H9 (cell line): Measurements from ENCODE around the gene MKRN1. TPM values are rescaled to one million over a fixed set of nuclear protein-coding genes. Genes with fewer than 3 reads are reported as not detected.

ENCODE experiments used
- DNase-seq: peaks from one replicate; pipeline ENCODE4 v3.0.0-alpha.2; 2017
- H2AFZ ChIP-seq: one replicate; pipeline ENCODE4 v1.6.1; 2013; ENCODE audit warnings: mild to moderate bottlenecking, low read length, control low read depth, moderate library complexity
- H2AK5ac ChIP-seq: 2 replicates; pipeline ENCODE4 v1.6.1; 2013; ENCODE audit warnings: low read length, control low read depth, mixed read lengths; ENCODE audit not compliant: insufficient read length
- H2BK120ac ChIP-seq: one replicate; pipeline ENCODE4 v1.6.1; 2013; ENCODE audit warnings: low read depth, mild to moderate bottlenecking, low read length, control low read depth, inconsistent platforms; ENCODE audit not compliant: poor library complexity, severe bottlenecking
- H2BK12ac ChIP-seq: 2 replicates; pipeline ENCODE4 v1.6.1; 2013; ENCODE audit warnings: low read length, control low read depth, mixed read lengths, low read depth; ENCODE audit not compliant: insufficient read length
- H2BK15ac ChIP-seq: 2 replicates; pipeline ENCODE4 v1.6.1; 2013; ENCODE audit warnings: low read depth, low read length, control low read depth
- H2BK20ac ChIP-seq: one replicate; pipeline ENCODE4 v1.6.1; 2013; ENCODE audit warnings: low read depth, mild to moderate bottlenecking, low read length, control low read depth, inconsistent platforms; ENCODE audit not compliant: poor library complexity, severe bottlenecking
- H2BK5ac ChIP-seq: 2 replicates; pipeline ENCODE4 v1.6.1; 2013; ENCODE audit warnings: low read length, control low read depth, mixed read lengths; ENCODE audit not compliant: insufficient read length
- H3K14ac ChIP-seq: 2 replicates; pipeline ENCODE4 v1.6.1; 2013; ENCODE audit warnings: low read length, control low read depth; ENCODE audit not compliant: insufficient read depth
- H3K18ac ChIP-seq: 2 replicates; pipeline ENCODE4 v1.6.1; 2013; ENCODE audit warnings: low read depth, mild to moderate bottlenecking, mixed read lengths, low read length, control low read depth; ENCODE audit not compliant: insufficient read length
- H3K23ac ChIP-seq: 2 replicates; pipeline ENCODE4 v1.6.1; 2013; ENCODE audit warnings: low read length, control low read depth, mixed read lengths, low read depth; ENCODE audit not compliant: insufficient read length
- H3K23me2 ChIP-seq: 2 replicates; pipeline ENCODE4 v1.6.1; 2013; ENCODE audit warnings: low read depth, mild to moderate bottlenecking, mixed read lengths, low read length, control low read depth; ENCODE audit not compliant: insufficient read length, poor library complexity, severe bottlenecking
- H3K27ac ChIP-seq: 2 replicates; pipeline ENCODE4 v1.5.1; 2013; ENCODE audit warnings: low read length, control low read depth, mixed read lengths, low read depth; ENCODE audit not compliant: insufficient read length
- H3K27me3 ChIP-seq: 2 replicates; pipeline ENCODE4 v1.6.1; 2013; ENCODE audit warnings: low read length, control low read depth, inconsistent platforms; ENCODE audit not compliant: insufficient read depth
- H3K4ac ChIP-seq: 2 replicates; pipeline ENCODE4 v1.6.1; 2013; ENCODE audit warnings: low read depth, mild to moderate bottlenecking, control low read depth, inconsistent platforms, low read length, moderate library complexity
- H3K4me1 ChIP-seq: 2 replicates; pipeline ENCODE4 v1.6.1; 2013; ENCODE audit warnings: low read length, control low read depth, inconsistent platforms; ENCODE audit not compliant: insufficient read depth
- H3K4me2 ChIP-seq: 2 replicates; pipeline ENCODE4 v1.6.1; 2013; ENCODE audit warnings: low read length, control low read depth, mixed read lengths; ENCODE audit not compliant: insufficient read length, insufficient read depth
- H3K56ac ChIP-seq: 2 replicates; pipeline ENCODE4 v1.6.1; 2013; ENCODE audit warnings: low read depth, mild to moderate bottlenecking, mixed read lengths, low read length, control low read depth; ENCODE audit not compliant: insufficient read length
- H3K79me1 ChIP-seq: 2 replicates; pipeline ENCODE4 v1.6.1; 2013; ENCODE audit warnings: low read depth, mild to moderate bottlenecking, moderate library complexity, low read length, control low read depth, inconsistent platforms; ENCODE audit not compliant: insufficient read depth, poor library complexity, severe bottlenecking
- H3K79me2 ChIP-seq: 2 replicates; pipeline ENCODE4 v1.6.1; 2013; ENCODE audit warnings: low read length, control low read depth, inconsistent platforms; ENCODE audit not compliant: insufficient read depth
- H3K9ac ChIP-seq: 2 replicates; pipeline ENCODE4 v1.6.1; 2013; ENCODE audit warnings: low read length, control low read depth, mixed read lengths; ENCODE audit not compliant: insufficient read length; ENCODE audit errors: extremely low read depth
- H3K9me3 ChIP-seq: one replicate; pipeline ENCODE4 v1.6.1; 2013; ENCODE audit warnings: low read depth, low read length, inconsistent platforms; ENCODE audit not compliant: control insufficient read depth
- H3T11ph ChIP-seq: one replicate; pipeline ENCODE4 v1.6.1; 2013; ENCODE audit warnings: mild to moderate bottlenecking, low read length, control low read depth, inconsistent platforms
- H4K20me1 ChIP-seq: one replicate; pipeline ENCODE4 v1.6.1; 2013; ENCODE audit not compliant: control insufficient read depth, insufficient read length, insufficient read depth
- H4K5ac ChIP-seq: 2 replicates; pipeline ENCODE4 v1.6.1; 2013; ENCODE audit warnings: low read depth, mild to moderate bottlenecking, mixed read lengths, low read length, control low read depth; ENCODE audit not compliant: insufficient read length
- H4K8ac ChIP-seq: replicated peaks from 2 replicates; pipeline ENCODE4 v1.6.1; 2013; ENCODE audit warnings: low read length, control low read depth, mixed read lengths, low read depth; ENCODE audit not compliant: insufficient read length
- H4K91ac ChIP-seq: 2 replicates; pipeline ENCODE4 v1.6.1; 2013; ENCODE audit warnings: low read depth, mild to moderate bottlenecking, moderate library complexity, mixed read lengths, low read length, control low read depth; ENCODE audit not compliant: insufficient read length
- H3K27ac Mint-ChIP-seq, 3 experiments: 2 replicates in 2 of 3; 3 replicates in 1 of 3; pipeline ENCODE4 v1.8.0; 2020 to 2021; ENCODE audit warnings: mixed read lengths in 3 of 3, mild to moderate bottlenecking in 1 of 3, moderate library complexity in 1 of 3
- H3K27me3 Mint-ChIP-seq: 2 replicates; pipeline ENCODE4 v1.8.0; 2021; ENCODE audit warnings: low read depth, mild to moderate bottlenecking, moderate library complexity, mixed read lengths
- H3K36me3 Mint-ChIP-seq, 3 experiments: 2 replicates in 2 of 3; 3 replicates in 1 of 3; pipeline ENCODE4 v1.8.0; 2020 to 2021; ENCODE audit warnings: low read depth in 3 of 3, mixed read lengths in 3 of 3; ENCODE audit not compliant: insufficient read depth in 1 of 3
- H3K4me1 Mint-ChIP-seq, 2 experiments: 2 replicates each; pipeline ENCODE4 v1.8.0; 2020; ENCODE audit warnings: mixed read lengths in 2 of 2
- H3K4me3 Mint-ChIP-seq, 2 experiments: 2 replicates in 1 of 2; 3 replicates in 1 of 2; pipeline ENCODE4 v1.8.0; 2020 to 2021; ENCODE audit warnings: mild to moderate bottlenecking in 2 of 2, mixed read lengths in 2 of 2, moderate library complexity in 1 of 2
- H3K9me3 Mint-ChIP-seq, 2 experiments: 2 replicates in 1 of 2; 3 replicates in 1 of 2; pipeline ENCODE4 v1.8.0; 2020; ENCODE audit warnings: mild to moderate bottlenecking in 2 of 2, mixed read lengths in 2 of 2, moderate library complexity in 1 of 2
- WGBS: extraction: QIAGEN DNeasy Blood & Tissue Kit; methylation state at CpG from one replicate; pipeline ENCODE4 v1.1.7; 2013; ENCODE audit warnings: missing lambda C conversion rate, low lambda C conversion rate, mixed read lengths; ENCODE audit not compliant: insufficient read length; ENCODE audit errors: extremely low coverage; 5-methylcytosine and 5-hydroxymethylcytosine counted together
- total RNA-seq: library from RNA; stranded (reverse); gene quantifications from 2 replicates; pipeline ENCODE4 v1.2.1, GENCODE V29; 2021
- TF ChIP-seq, protein P1 (sequence below): fragments of 200-600 bp; sonication (generic); conservative IDR thresholded peaks from 3 replicates; pipeline ENCODE4 v1.8.0; 2021; ENCODE audit warnings: antibody characterized with exemption, mild to moderate bottlenecking

The MKRN1 gene
- total RNA-seq, 1 experiment from 2014 or later = 106 TPM

DNA sequence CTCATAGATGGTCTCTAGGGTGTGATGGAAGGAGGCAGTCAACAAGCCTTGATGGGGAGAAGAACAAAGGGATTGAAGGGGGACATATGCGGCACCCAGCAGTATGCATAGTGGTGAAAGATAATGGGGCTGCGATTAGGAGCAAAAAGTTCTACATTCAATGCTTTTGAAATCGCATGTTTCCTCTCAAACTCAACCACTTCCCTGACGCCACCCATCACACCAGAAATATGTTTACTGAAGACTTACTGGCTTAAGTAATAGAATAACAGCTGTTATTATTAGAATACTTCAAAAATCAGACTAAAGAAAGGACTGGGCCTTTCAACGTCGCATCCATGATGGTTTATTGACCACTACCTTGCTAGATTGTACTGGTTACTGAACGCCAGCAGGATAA, 31.5 kb downstream of the MKRN1 start:
- Mint-ChIP-seq H3K27ac (peak overlapping the region; percentile 35 to 96 (median 51); a peak in 6 of 7 replicates), H3K27me3 (no peaks in the 10 kb centered on the region; the same call in 1 of the 2 replicates), H3K9me3 (no peaks in the 10 kb centered on the region; a peak in 2 of 5 replicates), H3K4me1 (peaks cover 50 to 53% of the 10 kb centered on the region in 2 experiments), H3K4me3 (no peak overlapping the region; a peak in 1 of 5 replicates), H3K36me3 (peaks cover 9 to 16% (median 12%) of the 10 kb centered on the region in 3 experiments; a peak in 6 of 7 replicates)
- TF ChIP-seq, protein P1, sequence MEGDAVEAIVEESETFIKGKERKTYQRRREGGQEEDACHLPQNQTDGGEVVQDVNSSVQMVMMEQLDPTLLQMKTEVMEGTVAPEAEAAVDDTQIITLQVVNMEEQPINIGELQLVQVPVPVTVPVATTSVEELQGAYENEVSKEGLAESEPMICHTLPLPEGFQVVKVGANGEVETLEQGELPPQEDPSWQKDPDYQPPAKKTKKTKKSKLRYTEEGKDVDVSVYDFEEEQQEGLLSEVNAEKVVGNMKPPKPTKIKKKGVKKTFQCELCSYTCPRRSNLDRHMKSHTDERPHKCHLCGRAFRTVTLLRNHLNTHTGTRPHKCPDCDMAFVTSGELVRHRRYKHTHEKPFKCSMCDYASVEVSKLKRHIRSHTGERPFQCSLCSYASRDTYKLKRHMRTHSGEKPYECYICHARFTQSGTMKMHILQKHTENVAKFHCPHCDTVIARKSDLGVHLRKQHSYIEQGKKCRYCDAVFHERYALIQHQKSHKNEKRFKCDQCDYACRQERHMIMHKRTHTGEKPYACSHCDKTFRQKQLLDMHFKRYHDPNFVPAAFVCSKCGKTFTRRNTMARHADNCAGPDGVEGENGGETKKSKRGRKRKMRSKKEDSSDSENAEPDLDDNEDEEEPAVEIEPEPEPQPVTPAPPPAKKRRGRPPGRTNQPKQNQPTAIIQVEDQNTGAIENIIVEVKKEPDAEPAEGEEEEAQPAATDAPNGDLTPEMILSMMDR = no peak
- Histone ChIP-seq H2AFZ (no peak overlapping the region), H2BK12ac (no peak overlapping the region), H3K9ac (no peak overlapping the region), H3T11ph (no peak overlapping the region), H3K27me3 (no peaks in the 10 kb centered on the region), H3K23ac (no peak overlapping the region), H4K91ac (no peak overlapping the region), H4K20me1 (no peaks in the 10 kb centered on the region), H3K4me1 (peaks cover 23% of the 10 kb centered on the region; the same call in 1 of the 2 replicates), H3K4me2 (no peak overlapping the region), H4K8ac (no peak overlapping the region), H3K4ac (no peak overlapping the region), H4K5ac (no peak overlapping the region), H3K9me3 (no peaks in the 10 kb centered on the region), H3K23me2 (no peaks in the 10 kb centered on the region), H2BK5ac (no peak overlapping the region), H2BK15ac (no peak overlapping the region), H3K18ac (no peak overlapping the region), H3K27ac (peak overlapping the region; percentile 14), H2AK5ac (no peak overlapping the region), H2BK120ac (no peak overlapping the region), H3K79me1 (no peaks in the 10 kb centered on the region), H3K14ac (no peak overlapping the region), H3K56ac (no peak overlapping the region), H3K79me2 (no peaks in the 10 kb centered on the region), H2BK20ac (no peak overlapping the region)
- no CpG with 5 or more reads among the region's 7 CpGs for WGBS
- no peak for DNase-seq
